Cortex of kidney (tissue), 1 donor: ENCODE data around the gene SORCS3.
"Not testable (repeated sequence)": the region's sequence is repeated elsewhere in the genome, so short reads cannot be mapped to it uniquely, and the experiment has no call there.

ENCODE experiments used
- DNase-seq: peaks from one replicate; lab custom pipeline; 2025; lab: John Stamatoyannopoulos, UW

The SORCS3 gene

DNA sequence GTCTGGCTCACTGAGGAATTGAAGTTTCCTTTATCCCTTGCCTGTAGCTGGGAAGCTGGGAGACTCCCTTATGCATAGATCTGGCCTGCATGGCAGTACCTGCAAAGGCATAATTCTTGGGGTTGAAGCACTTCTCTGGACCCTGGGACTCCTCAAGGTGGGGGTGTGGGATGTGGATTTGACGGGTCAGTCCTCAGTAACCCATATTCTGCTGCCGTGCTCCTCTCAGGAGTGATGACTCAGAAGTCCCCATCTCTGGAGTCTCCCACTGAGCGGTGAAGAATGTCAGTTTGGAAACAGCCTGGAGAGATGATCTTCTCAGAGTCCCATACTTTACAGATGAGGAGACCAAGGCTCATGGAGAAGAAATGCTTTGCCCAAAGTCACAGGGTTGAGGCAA is 49.0 kb downstream of the SORCS3 start:
- DNase-seq, result no peak

- no peak for DNase-seq
These were observed 49.9 kb downstream of the SORCS3 start for GRCh38 chr10:104690959-104691358.

DNA sequence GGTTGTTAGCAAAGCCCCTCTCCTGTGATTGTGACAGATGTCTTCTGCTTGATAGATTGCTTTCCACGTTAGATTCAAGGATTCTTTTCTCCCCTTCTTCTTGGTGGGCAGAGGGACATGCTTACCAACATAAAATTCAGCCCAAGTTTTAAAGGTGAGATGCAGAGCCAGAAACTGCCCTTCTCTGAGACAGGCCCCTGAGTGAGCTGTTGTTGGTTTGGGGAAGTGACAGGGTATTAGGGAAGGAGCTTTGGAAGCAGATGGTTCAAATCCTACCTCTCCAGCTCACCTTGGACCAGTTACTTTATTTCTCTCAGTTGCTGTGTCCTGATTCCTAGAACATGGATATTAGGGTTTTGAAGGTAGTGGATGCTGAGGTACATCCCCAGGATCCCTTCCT is 53.0 kb downstream of the SORCS3 start:
- DNase-seq, result no peak

DNA sequence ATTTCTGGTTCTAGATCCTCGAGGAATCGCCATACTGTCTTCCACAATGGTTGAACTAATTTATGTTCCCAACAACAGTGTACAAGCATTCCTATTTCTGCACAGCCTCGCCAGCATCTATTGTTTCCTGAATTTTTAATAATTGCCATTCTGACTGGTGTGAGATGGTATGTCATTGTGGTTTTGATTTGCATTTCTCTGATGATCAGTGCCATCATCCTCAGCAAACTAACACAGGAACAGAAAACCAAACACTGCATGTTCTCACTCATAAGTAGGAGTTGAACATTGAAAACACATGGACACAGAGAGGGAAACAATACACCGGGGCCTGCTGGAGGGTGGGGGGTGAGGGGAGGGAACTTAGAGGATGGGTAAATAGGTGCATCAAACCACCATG is 62.2 kb downstream of the SORCS3 start:
- DNase-seq, result not testable (repeated sequence)

DNA sequence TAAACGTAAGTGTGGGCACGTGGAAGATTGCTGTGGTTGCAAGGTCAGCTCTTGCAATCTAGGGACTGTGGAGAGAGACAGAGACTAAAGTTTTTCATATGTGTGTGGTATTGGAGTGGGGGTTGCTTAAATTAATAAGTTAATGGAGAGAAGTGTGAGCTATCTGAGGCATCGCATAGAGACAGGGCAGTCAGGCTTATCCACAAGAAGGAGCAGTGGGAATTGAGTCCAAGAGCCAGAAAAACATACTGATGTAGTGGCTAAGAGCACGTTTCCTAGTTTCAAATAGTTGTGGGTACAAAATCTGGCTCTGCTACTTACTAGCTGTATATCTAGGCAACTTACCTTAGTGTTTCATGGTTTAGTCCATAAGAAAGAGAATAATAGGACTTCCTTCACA is 65.8 kb downstream of the SORCS3 start:
- DNase-seq, result no peak

DNA sequence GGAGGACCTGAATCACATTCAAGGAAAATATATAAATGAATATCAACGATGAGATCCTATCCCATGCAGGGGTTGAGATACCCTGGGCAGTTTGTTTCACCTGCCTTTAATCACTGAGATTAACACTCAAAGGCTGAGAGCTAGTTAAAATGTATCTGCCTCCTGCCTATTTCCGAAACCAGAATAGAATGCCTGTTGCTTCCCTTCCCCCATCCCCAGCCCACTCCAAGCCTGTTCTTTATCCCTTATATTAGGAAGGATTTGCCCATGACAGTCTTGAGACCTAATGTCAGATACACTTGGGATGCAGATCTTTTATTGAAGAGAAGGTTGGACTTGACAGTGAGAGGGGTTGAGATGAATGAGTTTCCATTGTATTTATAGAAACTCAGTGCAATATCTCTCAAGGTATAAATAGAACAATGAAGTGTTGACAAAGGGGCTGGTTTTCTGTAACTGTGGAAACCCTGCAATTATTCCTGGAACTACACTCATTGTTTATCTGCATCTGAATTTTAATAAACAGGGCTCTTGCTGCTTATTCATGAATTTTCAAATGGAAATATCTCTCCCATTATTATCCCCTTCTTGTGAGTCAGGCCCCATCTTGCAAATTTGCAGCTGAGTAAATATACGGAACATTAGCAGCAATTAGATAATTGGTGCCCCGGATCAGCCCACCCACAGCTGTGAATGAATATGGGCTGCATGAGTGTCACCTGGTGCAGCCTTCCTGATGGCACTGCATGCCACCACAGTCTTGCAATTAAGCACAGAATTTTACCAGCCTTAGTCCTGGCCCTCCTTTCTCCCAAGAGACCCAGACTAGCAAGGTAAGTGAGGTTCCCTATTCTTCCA is 66.7 kb downstream of the SORCS3 start:
- DNase-seq, result no peak

DNA sequence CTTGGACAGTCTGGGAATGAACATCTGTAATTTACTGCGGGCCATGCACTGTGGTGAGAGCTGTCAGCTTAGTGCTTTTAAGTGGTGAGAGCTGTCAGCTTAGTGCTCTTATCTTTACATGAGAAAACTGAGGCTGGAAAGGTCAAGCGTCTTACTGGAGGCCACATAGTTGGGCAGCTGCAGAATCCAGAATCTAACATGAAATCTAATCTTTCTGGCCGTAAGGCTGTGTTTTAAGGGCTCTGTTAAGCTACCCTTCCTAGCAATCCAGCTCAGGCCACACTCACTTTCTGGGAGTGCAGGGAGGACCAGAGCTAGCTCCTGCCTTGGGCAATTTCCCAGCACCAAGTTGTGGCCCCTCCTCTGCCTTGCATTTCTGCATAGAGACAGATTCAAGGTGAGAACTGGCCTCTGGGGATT is 70.2 kb downstream of the SORCS3 start:
- DNase-seq, result no peak

DNA sequence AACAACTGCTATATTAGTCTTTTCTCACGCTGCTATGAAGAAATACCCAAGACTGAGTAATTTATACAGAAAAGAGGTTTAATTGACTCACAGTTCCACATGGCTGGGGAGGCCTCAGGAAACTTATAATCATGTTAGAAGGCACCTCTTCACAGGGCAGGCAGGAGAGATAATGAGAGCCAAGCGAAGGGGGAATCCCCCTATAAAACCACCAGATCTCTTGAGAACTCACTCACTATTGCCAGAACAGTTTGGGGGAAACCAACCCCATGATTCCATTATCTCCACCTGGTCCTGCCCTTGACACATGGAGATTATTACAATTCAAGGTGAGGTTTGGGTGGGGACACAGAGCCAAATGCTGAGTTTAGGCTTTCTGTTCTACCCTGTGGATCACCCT is 89.5 kb downstream of the SORCS3 start:
- not testable (repeated sequence) for DNase-seq

GRCh38 chr10:104731192-104731591 is 90.1 kb downstream of the SORCS3 start:
- DNase-seq, result no peak

DNA sequence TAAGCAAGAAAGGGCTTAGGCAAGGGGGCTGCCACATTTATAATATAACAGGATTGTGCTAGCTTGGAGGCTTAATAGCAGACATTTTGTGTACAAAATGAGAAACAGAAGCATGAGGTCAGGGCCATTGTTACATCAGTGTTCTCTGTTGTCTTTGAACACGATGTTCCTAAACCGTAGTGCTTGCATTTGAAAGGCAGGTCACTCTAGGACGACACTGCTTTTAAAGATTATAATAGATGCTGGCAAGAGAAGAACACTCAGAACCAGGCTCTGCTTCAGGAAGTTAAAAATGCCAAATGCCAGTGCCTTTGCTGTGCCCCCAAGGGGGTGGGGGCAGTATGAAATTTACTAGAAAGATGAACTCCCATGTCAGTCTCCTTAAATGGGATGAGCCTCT is 91.1 kb downstream of the SORCS3 start:
- no peak for DNase-seq

- no peak for DNase-seq
These were observed 93.3 kb downstream of the SORCS3 start for GRCh38 chr10:104734433-104734832.

DNA sequence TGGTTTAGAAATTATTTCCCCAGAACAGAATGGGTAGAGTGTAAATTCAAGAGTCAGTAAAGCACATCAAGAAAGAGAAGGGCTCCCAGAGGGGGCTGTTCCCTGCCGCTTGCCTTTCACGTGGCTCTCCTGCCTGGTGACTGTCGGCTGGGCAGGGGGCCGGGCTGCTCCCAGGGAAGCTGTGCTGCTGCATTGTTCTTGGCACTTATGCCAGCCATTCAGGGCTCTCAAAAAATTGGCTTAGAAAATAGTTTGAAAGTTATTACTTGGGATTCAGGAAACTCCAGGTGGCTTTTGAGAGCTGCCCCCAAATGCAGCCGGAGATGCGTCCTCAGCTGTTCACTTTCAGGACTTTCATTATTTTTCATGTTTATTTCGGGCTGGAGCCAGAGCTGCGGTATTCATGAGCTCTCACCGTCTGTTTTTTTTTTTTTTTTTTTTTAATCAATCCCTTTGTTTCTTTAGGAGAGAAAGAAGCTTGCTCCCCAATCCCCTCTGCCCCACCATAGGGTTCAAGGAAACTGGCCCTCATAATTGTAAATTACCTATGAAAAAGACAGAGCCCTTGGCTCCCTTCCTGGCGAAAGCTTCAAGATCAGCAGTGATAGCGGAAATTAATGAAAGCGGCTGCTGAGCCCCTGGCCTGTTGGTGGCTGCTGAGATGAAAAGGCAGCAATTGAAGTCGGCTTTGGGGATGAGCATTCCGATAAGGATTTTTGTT is 94.1 kb downstream of the SORCS3 start:
- no peak for DNase-seq

- DNase-seq, result no peak
These were observed 94.8 kb downstream of the SORCS3 start for GRCh38 chr10:104735757-104736391.

GRCh38 chr10:104741127-104741526 is 100.0 kb downstream of the SORCS3 start:
- DNase-seq, result no peak

GRCh38 chr10:104744052-104744451 is 103.0 kb downstream of the SORCS3 start:
- DNase-seq, result no peak

- DNase-seq, result no peak
These were observed 109.2 kb downstream of the SORCS3 start for GRCh38 chr10:104750291-104750690.

- DNase-seq, result no peak
These were observed 121.7 kb downstream of the SORCS3 start for GRCh38 chr10:104762793-104763192.

GRCh38 chr10:104766341-104766740 is 125.3 kb downstream of the SORCS3 start:
- no peak for DNase-seq

DNA sequence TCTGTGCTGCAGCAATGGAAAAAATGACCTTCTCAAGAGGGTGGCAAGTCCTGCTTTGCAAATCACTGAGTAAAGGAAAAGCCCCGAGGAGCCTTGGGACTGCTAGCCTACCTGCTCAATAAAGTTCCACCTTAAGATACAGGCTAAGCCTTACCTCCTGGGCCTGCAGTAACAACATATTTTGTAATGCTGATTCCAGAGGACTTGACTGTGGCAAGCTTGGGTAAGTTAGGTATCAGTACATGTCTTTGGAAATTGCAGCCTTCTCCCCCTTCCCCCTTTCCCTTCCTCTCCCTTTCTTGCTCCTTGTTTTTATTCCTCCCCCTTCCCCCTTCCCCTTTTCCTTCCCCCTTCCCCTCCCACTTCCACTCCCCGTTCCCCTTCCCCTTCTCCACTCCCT is 126.2 kb downstream of the SORCS3 start:
- DNase-seq, result no peak

GRCh38 chr10:104767745-104768144 is 126.7 kb downstream of the SORCS3 start:
- DNase-seq, result no peak

- no peak for DNase-seq
These were observed 132.0 kb downstream of the SORCS3 start for GRCh38 chr10:104773105-104773504.

DNA sequence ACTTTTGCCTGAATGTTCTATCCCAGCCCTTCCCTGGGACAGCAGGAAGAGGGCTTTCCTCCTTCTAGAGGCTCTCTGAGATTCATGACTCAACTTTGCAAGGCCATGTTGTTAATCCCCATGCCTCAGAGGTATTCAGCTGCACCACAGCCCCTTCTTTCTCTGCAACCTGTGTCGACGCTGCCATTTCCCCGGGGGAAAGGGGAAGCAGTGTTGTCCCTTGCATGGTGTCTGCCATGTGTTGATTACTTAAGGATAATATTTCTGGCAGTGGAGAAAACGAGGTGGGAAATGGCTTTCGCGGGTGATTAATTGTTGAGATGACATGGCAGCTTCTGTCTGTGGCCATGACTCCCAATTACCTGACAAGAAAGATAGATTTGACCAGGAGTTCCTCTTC is 133.1 kb downstream of the SORCS3 start:
- DNase-seq, result no peak
